ENCODE data around the gene LLGL1.

The LLGL1 gene

GRCh38 chr17:18225121-18225641 lies at the start of gene LLGL1:
TSS of gene LLGL1 (plus strand) at chr17:18225635. CDS start at chr17:18225683, 48 bp downstream.
- DNase-seq, result peak; percentile 99

- no peak for DNase-seq
These were observed 49.3 kb upstream of the LLGL1 start for GRCh38 chr17:18176176-18176575.

GRCh38 chr17:18177133-18177532 lies 48.3 kb upstream of the LLGL1 start:
- no peak for DNase-seq

- no peak for DNase-seq
These were observed 47.7 kb upstream of the LLGL1 start for GRCh38 chr17:18177722-18178121.

- DNase-seq, result no peak
These were observed 46.2 kb upstream of the LLGL1 start for GRCh38 chr17:18179196-18179595.

- no peak for DNase-seq
These were observed 45.6 kb upstream of the LLGL1 start for GRCh38 chr17:18179804-18180203.

GRCh38 chr17:18181358-18181757 lies 44.1 kb upstream of the LLGL1 start:
- peak; percentile 51 for DNase-seq

GRCh38 chr17:18182110-18182977 lies 43.1 kb upstream of the LLGL1 start:
- DNase-seq, result no peak

- peak; percentile 94 for DNase-seq
These were observed 42.5 kb upstream of the LLGL1 start for GRCh38 chr17:18182978-18183333.

- peak; percentile 98 for DNase-seq
These were observed 41.9 kb upstream of the LLGL1 start, which contains the start of gene ALKBH5 for GRCh38 chr17:18183334-18184142. TSS of gene ALKBH5 (plus strand) at chr17:18183828. CDS start at chr17:18184244, 416 bp downstream.

- peak; percentile 65 for DNase-seq
These were observed 41.0 kb upstream of the LLGL1 start for GRCh38 chr17:18184143-18185031.

- no peak for DNase-seq
These were observed 40.0 kb upstream of the LLGL1 start for GRCh38 chr17:18185391-18185790.

GRCh38 chr17:18185832-18186626 lies 39.4 kb upstream of the LLGL1 start:
- no peak for DNase-seq

- no peak for DNase-seq
These were observed 38.8 kb upstream of the LLGL1 start for GRCh38 chr17:18186627-18186982.

GRCh38 chr17:18187226-18187625 lies 38.2 kb upstream of the LLGL1 start:
- no peak for DNase-seq

GRCh38 chr17:18187821-18188761 lies 37.3 kb upstream of the LLGL1 start:
- no peak for DNase-seq

GRCh38 chr17:18190628-18191235 lies 34.7 kb upstream of the LLGL1 start:
- DNase-seq, result no peak

- no peak for DNase-seq
These were observed 34.2 kb upstream of the LLGL1 start for GRCh38 chr17:18191236-18191667.

GRCh38 chr17:18191967-18192366 lies 33.5 kb upstream of the LLGL1 start:
- DNase-seq, result no peak

GRCh38 chr17:18194394-18194793 lies 31.0 kb upstream of the LLGL1 start:
- DNase-seq, result no peak

Measured in right forelimb (tissue), 1 donor.